ENCODE results near the gene LGI1.

The LGI1 gene

DNA sequence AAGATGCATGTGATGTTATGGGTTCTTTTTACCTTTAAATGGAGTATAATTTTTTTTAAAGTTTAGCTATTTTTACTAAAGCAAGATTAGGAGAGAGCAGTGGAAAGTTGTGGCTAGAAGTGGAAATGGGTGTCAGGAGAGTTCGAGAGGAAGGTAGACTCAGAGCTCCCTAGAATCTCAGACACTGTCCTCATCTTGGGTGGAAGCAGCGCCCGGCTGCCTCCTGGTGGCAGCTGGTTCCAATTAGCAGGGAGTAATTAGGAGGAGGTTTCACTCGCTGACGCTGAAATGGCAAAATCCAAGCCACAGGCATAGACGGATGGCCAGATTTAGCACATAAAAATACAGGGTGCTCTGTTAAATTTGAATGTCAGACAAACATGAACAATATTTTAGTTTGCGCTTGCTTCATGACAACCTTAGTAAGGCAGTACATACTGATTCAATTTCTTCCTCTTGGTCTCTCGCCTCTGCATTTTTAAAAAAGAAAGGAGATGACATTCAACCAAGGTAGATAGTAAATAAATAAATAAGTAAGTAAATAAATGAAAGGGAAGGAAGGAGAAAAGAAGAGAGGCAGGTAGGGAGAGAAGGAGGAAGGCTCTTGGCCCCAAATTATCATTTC lies 58.5 kb downstream of the LGI1 start:
- H2AFZ ChIP-seq (ENCODE audit: low read length), result peak overlapping the region; percentile 70
- H3K9me3 ChIP-seq (ENCODE audit: insufficient read depth, low read depth, low read length), result no peaks in the 10 kb centered on the region
- H3K4me3 ChIP-seq (ENCODE audit: low read length, poor library complexity, severe bottlenecking), result peak overlapping the region; percentile 15
- no peaks in the 10 kb centered on the region for H3F3A ChIP-seq (ENCODE audit: low read depth)
- H3K9me2 ChIP-seq (replicated peaks; ENCODE audit: low read depth, low read length), result no peaks in the 10 kb centered on the region
- no peaks in the 10 kb centered on the region for H4K20me1 ChIP-seq (ENCODE audit: insufficient read depth, low read length, poor library complexity, severe bottlenecking)
- no peaks in the 10 kb centered on the region for H3K79me2 ChIP-seq (ENCODE audit: insufficient read depth, low read length)
- H3K4me2 ChIP-seq (ENCODE audit: low read depth, low read length, poor library complexity, severe bottlenecking), result peak overlapping the region; percentile 48
- H3K27me3 ChIP-seq (ENCODE audit: insufficient read depth, low read length, poor library complexity, severe bottlenecking), result no peaks in the 10 kb centered on the region
- no peak overlapping the region for H3K9ac ChIP-seq (ENCODE audit: low read depth, low read length, poor library complexity, severe bottlenecking)
- H3K36me3 ChIP-seq (ENCODE audit: insufficient read depth, low read length), result no peaks in the 10 kb centered on the region
- TF ChIP-seq EZH2phosphoT487 (IDR thresholded peaks at IDR 0.05; ENCODE audit: borderline replicate concordance), result no peak
- TF ChIP-seq, protein P1, sequence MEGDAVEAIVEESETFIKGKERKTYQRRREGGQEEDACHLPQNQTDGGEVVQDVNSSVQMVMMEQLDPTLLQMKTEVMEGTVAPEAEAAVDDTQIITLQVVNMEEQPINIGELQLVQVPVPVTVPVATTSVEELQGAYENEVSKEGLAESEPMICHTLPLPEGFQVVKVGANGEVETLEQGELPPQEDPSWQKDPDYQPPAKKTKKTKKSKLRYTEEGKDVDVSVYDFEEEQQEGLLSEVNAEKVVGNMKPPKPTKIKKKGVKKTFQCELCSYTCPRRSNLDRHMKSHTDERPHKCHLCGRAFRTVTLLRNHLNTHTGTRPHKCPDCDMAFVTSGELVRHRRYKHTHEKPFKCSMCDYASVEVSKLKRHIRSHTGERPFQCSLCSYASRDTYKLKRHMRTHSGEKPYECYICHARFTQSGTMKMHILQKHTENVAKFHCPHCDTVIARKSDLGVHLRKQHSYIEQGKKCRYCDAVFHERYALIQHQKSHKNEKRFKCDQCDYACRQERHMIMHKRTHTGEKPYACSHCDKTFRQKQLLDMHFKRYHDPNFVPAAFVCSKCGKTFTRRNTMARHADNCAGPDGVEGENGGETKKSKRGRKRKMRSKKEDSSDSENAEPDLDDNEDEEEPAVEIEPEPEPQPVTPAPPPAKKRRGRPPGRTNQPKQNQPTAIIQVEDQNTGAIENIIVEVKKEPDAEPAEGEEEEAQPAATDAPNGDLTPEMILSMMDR (conservative IDR thresholded peaks at IDR 0.05; ENCODE audit: low read length), result peak; percentile 68
- H3K4me1 ChIP-seq (ENCODE audit: insufficient read depth, low read length, poor library complexity, severe bottlenecking), result peaks cover 3% of the 10 kb centered on the region

DNA sequence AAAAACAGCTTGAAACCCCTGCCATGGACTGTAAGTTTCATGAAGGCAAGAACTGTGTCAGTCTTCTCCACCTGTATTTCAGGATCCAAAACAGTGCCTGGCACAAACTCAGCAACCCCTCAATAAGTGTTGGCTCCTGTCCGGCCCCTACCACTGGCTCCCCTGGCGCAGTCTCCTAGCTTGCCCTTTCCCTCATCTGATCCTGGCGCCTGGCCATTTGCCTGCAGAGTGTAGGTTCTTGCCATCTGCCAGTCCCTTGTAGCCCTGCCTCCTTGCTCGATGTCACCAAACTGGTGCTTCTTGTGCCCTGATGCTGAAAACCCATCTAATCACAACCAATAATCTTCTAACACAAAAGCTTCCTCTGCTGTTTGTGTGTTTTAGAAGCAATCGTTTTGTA lies 60.4 kb downstream of the LGI1 start:
- no peaks in the 10 kb centered on the region for H3K36me3 ChIP-seq (ENCODE audit: insufficient read depth, low read length)
- no peaks in the 10 kb centered on the region for H3K9me2 ChIP-seq (replicated peaks; ENCODE audit: low read depth, low read length)
- no peak for TF ChIP-seq EZH2phosphoT487 (IDR thresholded peaks at IDR 0.05; ENCODE audit: borderline replicate concordance)
- TF ChIP-seq, protein P1 (conservative IDR thresholded peaks at IDR 0.05; ENCODE audit: low read length), result no peak
- H3K4me3 ChIP-seq (ENCODE audit: low read length, poor library complexity, severe bottlenecking), result no peak overlapping the region
- H3K9ac ChIP-seq (ENCODE audit: low read depth, low read length, poor library complexity, severe bottlenecking), result no peak overlapping the region
- no peaks in the 10 kb centered on the region for H3F3A ChIP-seq (ENCODE audit: low read depth)
- no peak overlapping the region for H2AFZ ChIP-seq (ENCODE audit: low read length)
- H3K4me1 ChIP-seq (ENCODE audit: insufficient read depth, low read length, poor library complexity, severe bottlenecking), result peaks cover 3% of the 10 kb centered on the region
- no peak overlapping the region for H3K4me2 ChIP-seq (ENCODE audit: low read depth, low read length, poor library complexity, severe bottlenecking)
- no peaks in the 10 kb centered on the region for H3K9me3 ChIP-seq (ENCODE audit: insufficient read depth, low read depth, low read length)
- no peaks in the 10 kb centered on the region for H4K20me1 ChIP-seq (ENCODE audit: insufficient read depth, low read length, poor library complexity, severe bottlenecking)
- H3K79me2 ChIP-seq (ENCODE audit: insufficient read depth, low read length), result no peaks in the 10 kb centered on the region
- H3K27me3 ChIP-seq (ENCODE audit: insufficient read depth, low read length, poor library complexity, severe bottlenecking), result no peaks in the 10 kb centered on the region

DNA sequence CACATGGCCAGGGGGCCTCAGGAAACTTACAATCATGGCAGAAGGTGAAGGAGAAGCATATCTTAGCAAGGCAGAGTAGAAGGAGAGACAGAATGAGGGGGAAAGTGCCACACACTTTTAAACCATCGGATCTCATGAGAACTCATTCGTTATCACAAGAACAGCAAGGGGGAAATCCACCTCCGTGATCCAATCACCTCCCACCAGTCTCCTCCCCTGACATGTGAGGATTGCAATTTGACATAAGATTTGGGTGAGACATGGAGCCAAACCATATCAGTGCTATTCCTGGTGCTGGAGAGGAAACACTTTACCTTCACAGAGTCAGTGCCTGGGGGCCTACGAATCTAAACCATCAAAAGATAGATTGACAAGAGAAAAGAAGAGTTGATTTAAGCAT lies 61.8 kb downstream of the LGI1 start:
- TF ChIP-seq EZH2phosphoT487 (IDR thresholded peaks at IDR 0.05; ENCODE audit: borderline replicate concordance), result no peak
- TF ChIP-seq, protein P1 (conservative IDR thresholded peaks at IDR 0.05; ENCODE audit: low read length), result no peak
- Histone ChIP-seq H3K4me3 (ENCODE audit: low read length, poor library complexity, severe bottlenecking) (no peak overlapping the region), H3K9me2 (replicated peaks; ENCODE audit: low read depth, low read length) (no peaks in the 10 kb centered on the region), H3K9ac (ENCODE audit: low read depth, low read length, poor library complexity, severe bottlenecking) (no peak overlapping the region), H3K27me3 (ENCODE audit: insufficient read depth, low read length, poor library complexity, severe bottlenecking) (no peaks in the 10 kb centered on the region), H3K9me3 (ENCODE audit: insufficient read depth, low read depth, low read length) (no peaks in the 10 kb centered on the region), H3K36me3 (ENCODE audit: insufficient read depth, low read length) (no peaks in the 10 kb centered on the region), H3K4me2 (ENCODE audit: low read depth, low read length, poor library complexity, severe bottlenecking) (no peak overlapping the region), H2AFZ (ENCODE audit: low read length) (no peak overlapping the region), H3F3A (ENCODE audit: low read depth) (no peaks in the 10 kb centered on the region), H3K79me2 (ENCODE audit: insufficient read depth, low read length) (no peaks in the 10 kb centered on the region), H3K4me1 (ENCODE audit: insufficient read depth, low read length, poor library complexity, severe bottlenecking) (peaks cover 3% of the 10 kb centered on the region), H4K20me1 (ENCODE audit: insufficient read depth, low read length, poor library complexity, severe bottlenecking) (no peaks in the 10 kb centered on the region)
